ENCODE results near the gene UBE2E2. TPM values are rescaled to one million over a fixed set of nuclear protein-coding genes. Genes with fewer than 3 reads are reported as not detected.

The UBE2E2 gene
- total RNA-seq, 1 donor from 2014 or later: 50.8 TPM

DNA sequence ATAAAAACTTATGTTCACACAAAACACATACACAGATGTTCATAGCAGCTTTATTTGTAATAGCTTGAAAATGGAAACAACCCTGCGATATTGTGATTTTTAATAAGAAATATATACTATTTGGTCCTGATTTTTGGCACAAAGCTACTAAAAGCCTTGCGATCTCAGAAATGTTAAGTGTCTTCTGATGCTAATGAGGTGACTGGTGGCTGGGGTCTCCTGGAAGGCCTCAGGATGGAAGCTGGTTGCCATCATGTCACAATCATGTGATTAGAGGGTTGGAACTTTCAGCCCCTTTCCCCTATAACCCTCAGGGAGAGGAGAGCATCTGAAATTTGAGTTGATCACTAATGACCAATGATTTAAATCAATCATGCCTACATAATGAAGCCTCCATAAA is 324.2 kb downstream of the UBE2E2 start:
- no peak for ATAC-seq
- intact Hi-C loops (cut with DNase I): no loop called here
- Histone ChIP-seq H3K36me3 (no peaks in the 10 kb centered on the region), H3K27ac (no peak overlapping the region), H3K4me3 (no peak overlapping the region), H3K27me3 (ENCODE audit: low read depth) (no peaks in the 10 kb centered on the region), H3K4me1 (no peaks in the 10 kb centered on the region), H3K9me3 (no peaks in the 10 kb centered on the region)
- DNase-seq: no peak
- TF ChIP-seq, protein P1, sequence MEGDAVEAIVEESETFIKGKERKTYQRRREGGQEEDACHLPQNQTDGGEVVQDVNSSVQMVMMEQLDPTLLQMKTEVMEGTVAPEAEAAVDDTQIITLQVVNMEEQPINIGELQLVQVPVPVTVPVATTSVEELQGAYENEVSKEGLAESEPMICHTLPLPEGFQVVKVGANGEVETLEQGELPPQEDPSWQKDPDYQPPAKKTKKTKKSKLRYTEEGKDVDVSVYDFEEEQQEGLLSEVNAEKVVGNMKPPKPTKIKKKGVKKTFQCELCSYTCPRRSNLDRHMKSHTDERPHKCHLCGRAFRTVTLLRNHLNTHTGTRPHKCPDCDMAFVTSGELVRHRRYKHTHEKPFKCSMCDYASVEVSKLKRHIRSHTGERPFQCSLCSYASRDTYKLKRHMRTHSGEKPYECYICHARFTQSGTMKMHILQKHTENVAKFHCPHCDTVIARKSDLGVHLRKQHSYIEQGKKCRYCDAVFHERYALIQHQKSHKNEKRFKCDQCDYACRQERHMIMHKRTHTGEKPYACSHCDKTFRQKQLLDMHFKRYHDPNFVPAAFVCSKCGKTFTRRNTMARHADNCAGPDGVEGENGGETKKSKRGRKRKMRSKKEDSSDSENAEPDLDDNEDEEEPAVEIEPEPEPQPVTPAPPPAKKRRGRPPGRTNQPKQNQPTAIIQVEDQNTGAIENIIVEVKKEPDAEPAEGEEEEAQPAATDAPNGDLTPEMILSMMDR (IDR thresholded peaks at IDR 0.05): no peak

DNA sequence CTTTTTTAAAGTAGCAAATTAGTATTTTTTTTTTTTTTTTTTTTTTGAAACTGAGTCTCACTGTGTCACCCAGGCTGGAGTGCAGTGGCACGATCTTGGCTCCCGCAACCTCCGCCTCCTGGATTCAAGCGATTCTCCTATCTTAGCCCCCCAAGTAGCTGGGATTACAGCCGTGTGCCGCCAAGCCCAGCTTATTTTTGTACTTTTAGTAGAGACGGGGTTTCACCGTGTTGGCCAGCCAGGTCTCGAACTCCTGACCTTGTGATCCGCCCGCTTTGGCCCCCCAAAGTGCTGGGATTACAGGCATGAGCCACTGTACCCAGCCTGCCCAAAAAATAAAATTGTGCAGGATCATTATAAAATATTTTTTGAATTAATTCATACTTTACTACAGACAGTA is 330.5 kb downstream of the UBE2E2 start:
- no peak for DNase-seq
- Histone ChIP-seq H3K4me3 (no peak overlapping the region), H3K4me1 (no peaks in the 10 kb centered on the region), H3K27ac (no peak overlapping the region), H3K36me3 (no peaks in the 10 kb centered on the region), H3K9me3 (no peaks in the 10 kb centered on the region), H3K27me3 (ENCODE audit: low read depth) (no peaks in the 10 kb centered on the region)
- no peak for ATAC-seq
- TF ChIP-seq, protein P1 (IDR thresholded peaks at IDR 0.05): no peak
- intact Hi-C loops (cut with DNase I): no loop called here

DNA sequence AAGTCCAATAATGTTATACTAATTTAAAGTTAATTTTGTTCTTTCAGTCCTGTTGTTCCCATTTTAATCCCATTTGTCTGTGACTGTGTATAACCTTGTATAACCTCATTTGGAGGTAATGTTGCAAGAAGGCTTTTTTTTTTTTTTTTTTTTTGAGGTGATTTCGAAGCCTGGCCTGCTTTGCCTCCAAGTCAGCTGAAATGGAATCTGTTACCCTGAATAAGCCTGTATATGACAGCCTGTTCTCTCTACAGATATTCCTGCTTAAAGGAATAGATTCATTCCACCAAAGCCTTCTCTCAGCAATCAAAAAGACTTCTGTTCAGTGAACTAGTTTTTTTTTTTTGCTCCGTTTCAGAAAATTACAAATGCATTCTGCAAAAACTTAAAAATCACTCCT is 330.9 kb downstream of the UBE2E2 start:
- Histone ChIP-seq H3K27ac (no peak overlapping the region), H3K36me3 (no peaks in the 10 kb centered on the region), H3K4me1 (no peaks in the 10 kb centered on the region), H3K4me3 (no peak overlapping the region), H3K9me3 (no peaks in the 10 kb centered on the region), H3K27me3 (ENCODE audit: low read depth) (no peaks in the 10 kb centered on the region)
- ATAC-seq (no peak), DNase-seq (no peak)
- intact Hi-C loops (cut with DNase I): no loop called here
- TF ChIP-seq, protein P1 (IDR thresholded peaks at IDR 0.05): no peak

DNA sequence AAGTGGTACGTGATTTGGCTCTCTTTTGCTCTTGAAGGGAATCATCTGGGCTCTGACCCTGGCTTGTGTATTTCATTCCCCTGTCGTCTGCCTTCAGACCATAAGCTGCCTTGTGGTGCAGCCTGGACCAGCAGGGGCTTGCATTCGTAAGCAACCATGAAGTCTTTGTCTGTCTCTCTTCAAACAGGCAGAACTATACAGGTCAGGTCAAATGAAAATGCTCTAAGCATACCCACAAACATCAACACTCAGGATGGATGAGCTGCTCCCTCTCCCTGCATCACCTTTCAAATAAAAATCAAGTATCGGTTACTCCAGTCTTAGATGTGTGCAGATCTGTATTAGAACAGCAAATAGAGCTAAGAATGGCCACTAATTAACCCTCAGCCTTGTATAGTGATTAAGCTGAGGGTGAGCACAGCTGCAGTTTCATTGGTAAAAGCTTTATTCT is 334.0 kb downstream of the UBE2E2 start:
- Histone ChIP-seq H3K27me3 (ENCODE audit: low read depth) (no peaks in the 10 kb centered on the region), H3K4me3 (no peak overlapping the region), H3K36me3 (no peaks in the 10 kb centered on the region), H3K27ac (no peak overlapping the region), H3K4me1 (no peaks in the 10 kb centered on the region), H3K9me3 (no peaks in the 10 kb centered on the region)
- intact Hi-C loops (cut with DNase I): no loop called here
- DNase-seq (no peak), ATAC-seq (no peak)
- TF ChIP-seq, protein P1 (IDR thresholded peaks at IDR 0.05): no peak

DNA sequence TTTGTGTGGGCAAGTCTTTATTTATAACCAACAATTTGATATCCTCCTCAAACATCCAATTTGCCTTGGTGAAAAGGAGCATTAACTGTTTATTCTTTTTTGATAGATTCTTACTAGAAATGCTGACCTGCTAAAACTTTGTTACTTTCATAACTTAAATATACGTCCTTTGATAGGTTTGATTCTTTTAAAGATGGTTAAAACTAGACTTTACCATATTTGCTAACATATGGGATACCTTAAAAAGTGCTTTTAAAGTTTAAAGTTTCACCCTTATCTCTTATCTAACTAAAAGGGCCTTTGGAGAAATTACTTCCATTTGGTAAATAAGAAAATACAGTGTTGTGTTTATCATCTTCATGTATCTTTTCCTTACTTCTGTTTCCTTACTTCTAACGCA is 336.1 kb downstream of the UBE2E2 start:
- ATAC-seq: no peak
- no peak for DNase-seq
- Histone ChIP-seq H3K9me3 (no peaks in the 10 kb centered on the region), H3K27ac (no peak overlapping the region), H3K4me3 (no peak overlapping the region), H3K36me3 (no peaks in the 10 kb centered on the region), H3K4me1 (no peaks in the 10 kb centered on the region), H3K27me3 (ENCODE audit: low read depth) (no peaks in the 10 kb centered on the region)
- TF ChIP-seq, protein P1 (IDR thresholded peaks at IDR 0.05): no peak
- intact Hi-C loops (cut with DNase I): no loop called here

DNA sequence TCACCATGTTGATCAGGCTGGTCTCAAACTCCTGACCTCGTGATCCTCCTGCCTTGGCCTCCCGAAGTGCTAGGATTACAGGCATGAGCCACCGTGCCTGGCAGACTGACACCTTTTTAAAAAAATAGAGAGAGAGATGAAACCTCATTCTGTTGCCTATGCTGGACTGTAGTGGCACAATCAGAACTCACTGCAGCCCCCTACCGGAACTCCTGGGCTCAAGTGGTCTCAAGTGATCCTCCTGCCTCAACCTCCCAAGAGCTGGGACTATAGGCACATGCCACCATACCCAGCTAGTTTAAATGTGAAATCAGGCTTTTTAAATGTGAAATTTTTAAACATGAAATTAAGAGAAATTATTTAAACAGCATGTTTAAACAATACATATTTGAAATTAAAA is 337.5 kb downstream of the UBE2E2 start:
- TF ChIP-seq, protein P1 (IDR thresholded peaks at IDR 0.05): no peak
- DNase-seq: no peak
- Histone ChIP-seq H3K36me3 (no peaks in the 10 kb centered on the region), H3K27me3 (ENCODE audit: low read depth) (no peaks in the 10 kb centered on the region), H3K9me3 (no peaks in the 10 kb centered on the region), H3K27ac (no peak overlapping the region), H3K4me3 (no peak overlapping the region), H3K4me1 (no peaks in the 10 kb centered on the region)
- intact Hi-C loops (cut with DNase I): no loop called here
- ATAC-seq: no peak

Measured in lower lobe of right lung (tissue), 2 donors.